A673 (cell line): ENCODE data around the gene FNTB.

Source experiments
- CTCF ChIP-seq: fragments of 300-800, 200-600 bp; sonication (generic); conservative IDR thresholded peaks from 2 replicates; pipeline ENCODE4 v1.5.1; 2017; ENCODE audit warnings: low read depth, mild to moderate bottlenecking, antibody characterized with exemption, low read length, moderate library complexity, mixed read lengths
- EZH2 ChIP-seq: fragments of 200-600 bp; sonication (generic); IDR thresholded peaks from 2 replicates; pipeline ENCODE4 v1.6.1; 2017; ENCODE audit warnings: borderline replicate concordance, low read depth, mild to moderate bottlenecking, mixed read lengths, antibody characterized with exemption, low read length; ENCODE audit not compliant: poor library complexity, severe bottlenecking

GRCh38 chr14:64990296-64990695, 3.6 kb downstream of the FNTB start:
- no peak for TF ChIP-seq CTCF
- no peak for TF ChIP-seq EZH2
